ENCODE results near the gene KCNAB3.
A peak's percentile ranks its signal among the peaks of the same experiment; 100 is the strongest.
"Not testable (repeated sequence)": the region's sequence is repeated elsewhere in the genome, so short reads cannot be mapped to it uniquely, and the experiment has no call there.

The KCNAB3 gene

DNA sequence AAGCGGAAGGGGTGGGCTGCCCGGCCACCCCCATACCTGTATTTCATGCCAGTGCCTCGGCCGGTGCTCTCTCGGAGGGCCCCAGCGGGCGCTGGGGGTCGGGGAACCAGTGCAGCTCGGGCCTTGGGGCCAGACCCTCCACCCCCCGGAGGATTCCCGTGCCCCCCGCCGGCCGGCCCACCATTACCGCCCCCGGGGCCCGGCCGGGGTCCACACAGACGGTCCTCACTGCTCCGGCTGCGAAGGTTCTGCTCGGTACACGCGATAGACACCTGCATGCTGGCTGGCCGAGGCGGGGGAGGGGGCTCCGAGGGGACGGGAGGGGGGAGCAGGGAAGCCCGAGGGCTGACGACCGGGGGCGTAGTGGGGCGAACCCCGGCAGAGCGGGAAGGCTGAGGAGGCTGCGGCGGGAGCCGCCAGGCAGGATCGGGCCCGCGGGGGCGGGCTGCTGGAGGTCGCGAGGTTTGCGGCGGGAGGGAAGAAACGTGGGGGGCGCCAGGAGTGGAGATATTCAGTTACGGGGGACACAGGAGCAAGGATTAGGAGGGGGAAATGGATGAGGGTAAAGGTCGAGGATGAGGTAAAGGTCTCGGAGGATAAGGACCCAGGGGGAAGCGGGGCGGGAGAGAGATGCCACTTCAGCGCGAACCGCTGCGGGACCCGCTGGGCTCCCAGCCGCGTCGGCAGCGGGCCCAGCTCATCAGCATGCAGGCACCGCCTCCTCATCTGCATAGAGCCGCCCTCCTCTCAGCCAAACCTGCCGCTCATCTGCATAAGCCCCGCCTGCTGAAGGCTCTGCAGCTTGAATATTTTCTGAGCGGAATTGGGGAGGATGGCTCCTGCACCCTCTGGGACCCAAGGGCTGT, at the start of gene KCNAB3:
Gene KCNAB3, minus strand, starts transcription at position 699 of the 866 bp plus-strand sequence. Its CDS starts 421 bp downstream, at position 278.
- no peak for DNase-seq (ENCODE audit: low read depth)

DNA sequence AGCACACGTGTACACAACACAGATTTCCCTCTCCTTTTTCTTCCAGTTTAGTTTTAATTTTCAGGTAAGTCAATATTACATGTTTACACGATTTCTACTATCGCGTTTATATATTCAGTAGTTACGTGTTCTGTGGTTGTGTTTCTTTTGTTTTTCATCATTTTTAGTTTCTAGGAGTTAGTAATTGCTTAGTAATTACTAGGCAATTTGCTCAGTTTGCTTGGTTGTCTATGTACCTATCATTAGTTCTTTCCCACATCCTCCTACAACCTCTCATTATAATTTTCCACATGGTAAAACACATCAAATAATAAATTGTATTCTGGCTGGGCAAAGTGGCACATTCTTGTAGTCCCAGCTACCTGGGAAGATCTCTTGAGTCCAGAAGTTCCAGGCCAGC, 48.1 kb upstream of the KCNAB3 start:
- no peak for DNase-seq (ENCODE audit: low read depth)

DNA sequence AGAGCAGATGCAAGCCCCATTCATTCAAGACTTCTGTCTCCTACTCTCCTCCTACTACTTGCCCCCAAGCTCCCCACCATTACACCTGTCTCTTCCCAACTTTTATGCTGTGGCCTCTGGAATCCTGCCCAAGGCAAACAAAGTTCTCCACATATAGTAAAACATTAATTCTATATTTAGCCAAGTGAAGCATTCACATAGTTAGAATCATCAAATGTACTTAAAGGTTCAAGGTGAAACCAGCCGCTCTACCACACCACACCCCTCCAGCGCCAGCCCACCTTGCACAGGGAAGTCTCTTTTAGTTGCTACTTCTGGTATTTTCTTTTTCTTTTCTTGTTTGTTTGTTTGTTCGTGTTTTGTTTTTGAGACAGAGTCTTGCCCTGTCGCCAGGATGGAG, 47.4 kb upstream of the KCNAB3 start:
- no peak for DNase-seq (ENCODE audit: low read depth)

DNA sequence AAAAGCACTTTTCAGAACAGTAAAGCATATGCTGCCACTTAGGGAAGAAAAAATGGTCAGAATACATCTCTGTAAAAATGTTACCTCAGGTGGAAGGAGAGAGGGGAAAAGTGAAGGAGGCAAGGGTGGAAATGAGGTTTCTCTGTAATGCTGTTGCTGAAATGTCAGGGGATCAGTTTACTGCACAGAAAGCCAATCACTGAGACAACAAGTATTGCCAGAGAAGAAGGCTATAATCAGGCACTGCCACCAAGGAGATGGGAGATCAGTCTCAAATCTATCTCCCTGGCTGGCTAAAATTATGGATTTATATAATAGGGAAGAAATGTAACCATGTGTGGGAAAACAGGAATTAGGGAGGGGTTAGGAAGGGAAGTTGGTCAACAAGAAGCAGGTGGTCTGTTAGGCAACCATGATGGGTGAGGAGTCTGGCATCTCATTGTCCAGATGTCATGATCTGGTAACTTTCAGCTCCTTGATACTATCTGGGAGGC, 45.0 kb upstream of the KCNAB3 start:
- DNase-seq (ENCODE audit: low read depth), result no peak

DNA sequence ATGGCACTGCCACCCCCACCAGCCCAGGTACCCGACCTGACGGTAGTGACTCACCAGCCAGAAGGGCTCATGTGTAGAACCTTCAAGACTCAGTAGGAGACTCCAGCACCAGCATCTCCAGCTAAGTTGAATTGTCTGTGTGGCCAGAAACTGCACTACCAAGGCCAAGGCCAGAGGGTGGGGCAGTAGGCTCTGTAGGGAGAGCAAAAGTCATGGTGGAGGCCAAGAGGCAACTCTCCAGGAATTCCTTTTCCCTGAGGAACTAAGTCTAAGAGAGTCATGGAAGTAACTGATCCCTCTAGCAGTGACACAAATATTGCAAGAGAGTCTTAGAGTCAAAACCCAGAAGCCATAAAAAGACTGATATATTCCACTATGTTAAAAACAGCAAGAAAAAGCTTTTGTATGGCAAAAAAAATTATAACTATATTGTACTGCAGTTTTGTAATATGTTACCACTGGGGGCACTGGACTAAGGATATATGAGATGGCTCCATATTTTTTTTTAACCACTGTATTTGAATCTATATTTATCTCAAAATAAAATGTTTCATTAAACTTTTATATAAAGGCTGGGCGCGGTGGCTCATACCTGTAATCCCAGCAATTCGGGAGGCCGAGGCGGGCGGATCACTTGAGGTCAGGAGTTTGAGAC, 42.6 kb upstream of the KCNAB3 start:
- DNase-seq (ENCODE audit: low read depth), result no peak

DNA sequence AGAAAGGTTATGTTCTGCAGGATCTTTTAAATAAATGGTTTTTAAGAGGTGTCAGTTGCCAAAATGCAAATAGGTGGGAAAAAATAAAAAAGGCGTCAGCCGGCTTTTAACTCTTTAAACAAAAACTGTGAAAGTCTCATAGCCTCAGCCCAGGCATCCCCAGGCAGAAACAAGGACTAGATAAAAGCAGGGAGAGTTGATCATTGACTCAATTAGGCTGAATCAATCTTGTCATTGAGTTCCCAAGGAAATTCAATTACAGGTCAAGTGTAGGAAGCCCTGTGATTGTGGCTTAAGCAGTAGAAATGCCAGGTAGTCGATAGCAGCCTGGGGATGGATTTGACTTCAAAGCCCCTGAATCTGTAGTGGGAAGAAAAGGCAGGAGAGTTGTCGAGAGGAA, 42.0 kb upstream of the KCNAB3 start:
- no peak for DNase-seq (ENCODE audit: low read depth)

DNA sequence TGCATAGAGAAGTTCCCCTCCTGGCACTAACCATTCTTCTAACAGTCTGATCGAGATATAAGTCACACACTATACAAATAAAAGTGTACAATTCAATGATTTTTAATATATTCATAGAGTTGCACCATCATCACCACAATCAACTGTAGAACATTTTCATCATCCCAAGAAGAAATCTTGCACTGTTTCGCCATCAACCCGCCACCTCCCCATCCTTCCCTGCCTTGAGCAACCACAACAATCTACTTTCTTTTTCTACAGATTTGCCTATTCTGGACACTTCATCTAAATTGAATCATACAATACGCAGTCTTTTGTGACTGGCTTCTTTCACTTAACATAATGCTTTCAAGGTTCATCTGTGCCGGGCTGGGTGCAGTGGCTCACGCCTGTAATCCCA, 39.8 kb upstream of the KCNAB3 start:
- DNase-seq (ENCODE audit: low read depth), result no peak

DNA sequence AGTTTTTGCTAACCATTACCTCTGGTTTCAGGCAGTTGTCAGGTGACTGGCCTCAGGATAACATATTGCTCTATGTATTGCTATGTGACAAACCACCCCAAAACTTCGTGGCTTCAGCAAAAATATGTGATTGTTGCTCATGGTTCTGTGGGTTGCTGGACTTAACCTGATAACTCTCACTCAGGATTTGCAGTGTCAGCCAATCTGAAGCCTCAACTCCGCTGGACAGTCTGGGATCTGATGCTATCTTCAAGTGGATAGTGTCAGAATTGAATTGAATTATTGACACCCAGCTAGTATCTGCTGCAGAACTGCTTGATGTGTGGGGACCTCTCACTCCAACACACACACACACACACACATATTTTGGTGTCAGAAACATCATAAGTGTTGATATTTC, 38.1 kb upstream of the KCNAB3 start:
- no peak for DNase-seq (ENCODE audit: low read depth)

DNA sequence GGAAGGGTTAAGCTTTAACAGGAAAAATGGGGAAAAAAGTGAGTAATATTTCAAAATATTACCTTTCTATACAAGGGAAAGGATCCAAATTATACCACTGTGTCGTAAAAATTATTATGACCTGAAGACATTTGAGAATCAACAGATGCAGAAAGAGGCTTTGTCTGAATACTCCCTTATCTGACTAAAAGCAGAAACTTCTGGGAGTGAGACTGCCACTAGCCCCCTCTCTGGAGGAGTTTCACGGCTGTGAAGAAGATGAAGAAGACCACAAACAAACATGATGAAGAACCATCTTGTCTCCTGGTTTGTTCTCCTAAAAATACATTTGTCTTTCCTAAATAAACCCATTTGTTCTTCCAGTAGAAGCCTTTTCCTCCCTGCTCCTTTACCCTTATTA, 31.8 kb upstream of the KCNAB3 start:
- no peak for DNase-seq (ENCODE audit: low read depth)

DNA sequence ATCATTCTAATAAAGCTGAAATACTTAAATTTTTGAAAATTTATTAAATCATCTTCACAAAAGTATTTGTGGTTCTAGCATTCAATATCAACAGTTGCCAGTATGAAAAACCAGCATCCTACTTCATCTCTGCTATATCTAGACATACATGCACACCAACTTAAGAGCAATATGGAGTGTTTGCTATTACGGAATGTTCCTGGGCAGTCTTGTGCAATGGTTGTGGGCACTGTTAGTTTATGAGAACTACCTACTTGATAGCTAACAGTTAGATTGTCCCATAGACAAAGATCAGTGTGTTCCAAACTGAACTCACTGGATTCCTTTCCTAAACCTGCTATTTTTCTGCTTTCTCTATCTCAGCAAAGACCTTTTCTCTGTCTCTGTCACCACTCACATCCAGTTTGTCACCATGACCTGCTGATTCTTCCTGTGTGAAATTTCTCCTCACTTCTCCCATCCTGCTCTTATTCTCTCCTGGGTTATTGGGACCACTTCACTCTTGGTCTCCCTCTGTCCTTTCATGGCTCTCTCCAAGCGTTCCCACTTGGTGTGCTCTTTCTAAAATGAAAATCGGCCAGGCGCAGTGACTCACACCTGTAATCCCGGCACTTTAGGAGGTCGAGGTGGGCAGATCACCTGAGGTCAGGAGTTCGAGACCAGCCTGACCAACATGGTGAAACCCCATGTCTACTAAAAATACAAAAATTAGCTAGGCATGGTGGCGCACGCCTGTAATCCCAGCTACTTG, 30.0 kb upstream of the KCNAB3 start:
- no peak for DNase-seq (ENCODE audit: low read depth)

DNA sequence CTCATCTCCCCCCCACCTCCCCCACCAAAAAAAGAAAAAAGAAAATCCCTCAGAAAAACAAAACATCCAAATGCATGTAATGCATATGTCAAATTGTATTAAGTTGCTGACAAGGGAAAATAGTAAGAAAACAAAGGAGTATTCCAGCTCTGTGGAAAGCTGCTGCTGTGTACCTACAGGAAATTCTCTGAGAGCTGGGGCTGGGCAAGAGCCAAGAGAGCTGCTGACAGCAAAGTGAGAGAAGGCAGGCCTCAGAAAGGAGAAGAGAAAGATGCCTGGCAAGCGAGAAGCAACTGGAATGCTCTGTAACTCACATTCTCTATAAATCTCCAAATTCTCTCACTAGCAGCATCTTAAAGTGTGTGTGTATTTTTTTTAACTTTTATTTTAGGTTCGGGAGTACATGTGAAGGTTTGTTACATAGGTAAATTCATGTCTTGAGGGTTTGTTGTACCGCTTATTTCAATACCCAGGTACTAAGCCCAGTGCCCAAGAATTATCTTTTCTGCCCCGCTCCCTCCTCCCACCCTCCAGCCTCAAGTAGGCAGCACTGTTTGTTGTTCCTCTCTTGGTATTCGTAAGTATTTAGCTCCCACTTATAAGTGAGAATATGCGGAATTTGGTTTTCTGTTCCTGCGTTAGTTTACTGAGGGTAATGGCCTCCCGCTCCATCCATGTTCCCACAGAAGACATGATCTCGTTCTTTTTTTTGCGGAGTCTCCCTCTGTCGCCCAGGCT, 26.7 kb upstream of the KCNAB3 start:
- no peak for DNase-seq (ENCODE audit: low read depth)

DNA sequence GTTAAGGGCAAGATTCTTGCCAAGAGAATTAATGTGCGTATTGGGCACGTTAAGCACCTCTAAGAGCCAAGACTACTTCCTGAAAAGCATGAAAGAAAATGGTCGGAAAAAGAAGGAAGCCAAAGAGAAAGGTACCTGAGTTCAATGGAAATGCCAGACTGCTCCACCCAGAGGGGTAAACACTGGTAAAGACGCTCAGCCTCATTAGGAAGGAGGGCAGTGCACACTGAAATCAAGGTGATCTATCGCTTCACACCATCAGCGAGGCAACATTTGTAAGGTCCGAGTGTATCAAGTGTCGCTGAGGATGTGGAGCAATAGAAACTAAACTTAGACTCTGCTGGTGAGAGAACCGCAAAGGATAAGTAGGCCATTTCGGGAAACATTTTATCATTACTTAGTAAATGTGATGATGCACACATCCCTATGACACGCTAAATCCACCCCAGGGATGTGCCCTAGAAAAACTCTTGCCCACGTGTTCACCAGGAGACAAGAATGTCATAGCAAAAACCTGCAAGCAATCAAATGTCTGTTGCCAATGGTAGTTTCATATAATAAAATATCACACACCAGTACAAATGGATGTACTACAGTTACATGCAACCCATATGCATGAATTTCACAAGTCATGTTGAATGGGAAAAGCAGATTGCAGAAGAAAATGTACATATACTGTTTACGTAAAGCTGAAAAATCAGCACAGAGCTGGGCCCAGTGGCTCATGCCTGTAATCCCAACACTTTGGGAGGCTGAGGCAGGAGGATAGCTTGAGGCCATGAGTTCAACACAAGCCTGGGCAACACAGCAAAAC, 26.0 kb upstream of the KCNAB3 start:
- no peak for DNase-seq (ENCODE audit: low read depth)

DNA sequence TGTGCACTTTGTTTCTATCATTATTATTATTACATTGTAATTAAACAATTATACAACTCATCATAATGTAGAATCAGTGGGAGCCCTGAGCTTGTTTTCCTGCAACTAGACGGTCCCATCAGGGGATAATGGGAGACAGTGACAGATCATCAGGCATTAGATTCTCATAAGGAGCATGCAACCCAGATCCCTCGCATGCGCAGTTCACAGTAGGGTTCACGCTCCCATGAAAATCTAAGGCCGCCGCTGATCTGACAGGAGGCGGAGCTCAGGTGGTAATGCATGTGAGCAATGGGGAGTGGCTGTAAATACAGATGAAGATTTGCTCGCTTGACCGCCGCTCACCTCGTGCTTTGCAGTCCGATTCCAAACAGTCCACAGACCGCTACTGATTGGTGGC, 23.6 kb upstream of the KCNAB3 start:
- DNase-seq (ENCODE audit: low read depth), result not testable (repeated sequence)

DNA sequence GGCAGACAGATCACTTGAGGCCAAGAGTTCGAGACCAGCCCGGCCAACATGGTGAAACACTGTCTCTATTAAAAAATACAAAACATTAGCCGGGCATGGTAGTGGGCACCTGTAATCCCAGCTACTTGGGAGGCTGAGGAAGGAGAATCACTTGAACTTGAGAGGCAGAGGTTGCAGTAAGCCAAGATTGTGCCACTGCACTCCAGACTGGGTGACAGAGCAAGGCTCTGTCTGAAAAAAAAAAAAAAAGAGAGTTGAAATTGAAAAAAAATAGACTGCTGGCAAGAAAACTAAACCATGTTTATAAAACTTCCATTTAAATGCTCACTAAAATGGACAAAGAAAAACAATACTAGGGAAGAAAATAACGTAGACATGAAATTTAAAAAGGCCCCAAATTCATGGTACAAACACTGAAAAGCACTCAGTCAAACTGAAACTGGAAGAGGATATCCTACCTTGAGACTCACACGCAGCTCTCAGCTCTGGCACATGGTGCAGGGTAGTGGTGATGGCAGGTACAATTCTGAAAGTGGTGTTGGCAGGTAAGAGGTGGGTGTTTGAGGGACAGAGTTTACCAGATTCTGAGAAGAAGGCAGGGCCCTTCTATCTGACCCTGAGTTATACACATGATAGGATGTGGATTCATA, 21.6 kb upstream of the KCNAB3 start:
- peak; percentile 7 for DNase-seq (ENCODE audit: low read depth)

DNA sequence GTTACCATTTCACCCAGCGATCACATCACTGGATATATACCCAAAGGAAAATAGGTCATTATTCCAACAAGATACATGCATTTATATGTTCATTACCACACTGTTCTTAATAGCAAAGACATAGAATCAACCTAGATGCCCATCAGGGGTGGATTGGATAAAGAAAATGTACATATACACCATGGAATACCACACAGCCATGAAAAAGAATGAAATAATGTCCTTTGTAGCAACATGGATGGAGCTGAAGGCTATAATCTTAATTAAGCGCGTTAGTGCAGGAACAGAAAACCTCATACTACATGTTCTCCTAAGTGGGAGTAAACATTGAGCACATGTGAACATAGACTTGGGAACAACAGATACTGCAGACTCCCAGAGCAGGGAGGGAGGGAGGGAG, 20.9 kb upstream of the KCNAB3 start:
- no peak for DNase-seq (ENCODE audit: low read depth)

DNA sequence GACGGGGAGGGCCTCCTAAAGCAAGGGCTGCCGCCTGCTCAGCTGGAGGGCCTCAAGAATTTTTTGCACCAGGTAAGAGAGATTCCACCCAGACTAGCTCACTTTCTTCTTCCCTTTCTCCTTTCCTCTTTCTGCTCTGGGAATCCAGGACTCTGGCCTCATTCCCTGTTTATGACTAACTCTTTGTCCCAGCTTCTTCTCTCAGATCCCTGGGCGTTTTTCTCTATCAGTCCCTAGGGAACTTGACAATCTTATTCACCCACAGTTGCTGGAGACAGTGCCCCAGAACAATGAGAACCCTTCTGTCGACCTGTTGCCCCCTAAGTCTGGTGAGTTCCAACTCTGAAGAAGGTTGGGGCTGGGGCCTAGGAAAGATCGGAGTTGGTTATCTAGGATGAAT, 18.0 kb upstream of the KCNAB3 start:
- no peak for DNase-seq (ENCODE audit: low read depth)

DNA sequence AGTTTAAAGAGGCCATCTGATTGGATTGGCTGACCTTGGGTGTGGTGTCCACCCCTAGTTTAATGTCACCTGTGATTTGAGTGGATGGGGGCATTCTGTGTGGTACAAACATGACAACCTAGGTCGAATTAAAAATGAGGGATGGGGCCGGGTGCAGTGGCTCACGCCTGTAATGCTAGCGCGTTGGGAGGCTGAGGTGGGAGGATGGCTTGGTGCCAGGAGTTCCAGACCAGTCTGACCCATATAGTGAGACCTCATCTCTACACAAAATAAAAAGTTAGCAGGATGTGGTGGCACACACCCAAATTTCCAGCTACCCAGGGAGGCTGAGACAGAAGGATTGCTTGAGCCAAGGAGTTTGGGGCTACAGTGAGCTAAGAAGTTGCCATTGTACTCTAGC, 16.8 kb upstream of the KCNAB3 start:
- no peak for DNase-seq (ENCODE audit: low read depth)

DNA sequence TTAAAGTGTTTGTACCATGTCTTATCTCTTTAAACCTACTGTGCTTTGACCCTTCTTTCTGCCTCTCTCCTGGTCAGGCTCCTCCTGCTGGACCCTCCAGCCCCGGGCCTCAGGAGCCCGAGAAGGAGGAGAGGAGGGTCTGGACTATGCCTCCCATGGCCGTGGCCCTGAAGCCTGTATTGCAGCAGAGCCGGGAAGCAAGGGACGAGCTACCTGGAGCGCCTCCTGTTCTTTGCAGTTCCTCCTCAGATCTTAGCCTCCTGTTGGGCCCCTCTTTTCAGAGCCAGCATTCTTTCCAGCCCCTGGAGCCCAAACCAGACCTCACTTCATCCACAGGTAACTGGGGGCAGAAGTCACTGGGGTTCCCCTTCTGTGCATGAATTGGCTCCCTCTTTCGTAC, 16.0 kb upstream of the KCNAB3 start:
- no peak for DNase-seq (ENCODE audit: low read depth)

DNA sequence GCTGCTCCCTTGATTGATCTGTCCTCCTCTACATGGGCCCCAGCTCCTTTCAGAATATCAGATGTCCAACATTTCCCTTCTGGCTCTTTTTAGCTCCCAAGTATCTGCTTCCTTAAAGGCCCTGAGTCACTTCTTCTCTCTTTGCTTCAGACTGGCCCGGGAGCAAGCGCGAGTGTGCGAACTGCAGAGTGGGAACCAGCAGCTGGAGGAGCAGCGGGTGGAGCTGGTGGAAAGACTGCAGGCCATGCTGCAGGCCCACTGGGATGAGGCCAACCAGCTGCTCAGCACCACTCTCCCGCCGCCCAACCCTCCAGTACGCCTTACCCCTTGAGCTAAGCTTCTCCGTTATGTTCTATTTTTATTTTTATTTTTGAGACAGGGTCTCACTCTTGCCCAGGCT, 14.7 kb upstream of the KCNAB3 start:
- DNase-seq (ENCODE audit: low read depth), result no peak

DNA sequence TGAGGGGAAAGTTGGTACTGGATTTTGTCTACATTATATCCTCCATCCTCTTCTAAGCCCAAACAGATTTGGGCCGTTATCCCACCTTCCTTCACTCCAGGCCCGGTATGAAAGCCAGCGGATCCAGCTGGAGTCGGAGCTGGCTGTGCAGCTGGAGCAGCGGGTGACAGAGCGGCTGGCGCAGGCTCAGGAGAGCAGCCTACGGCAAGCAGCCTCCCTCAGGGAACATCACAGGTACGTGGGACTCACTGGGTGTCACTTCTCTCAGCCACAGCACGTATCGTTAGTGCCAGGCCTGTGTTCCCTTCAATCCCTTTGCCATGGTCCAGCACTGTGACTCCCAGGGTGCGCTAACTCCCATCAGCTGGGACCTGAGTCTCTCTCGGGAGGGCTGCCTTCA, 13.6 kb upstream of the KCNAB3 start:
- no peak for DNase-seq (ENCODE audit: low read depth)

DNA sequence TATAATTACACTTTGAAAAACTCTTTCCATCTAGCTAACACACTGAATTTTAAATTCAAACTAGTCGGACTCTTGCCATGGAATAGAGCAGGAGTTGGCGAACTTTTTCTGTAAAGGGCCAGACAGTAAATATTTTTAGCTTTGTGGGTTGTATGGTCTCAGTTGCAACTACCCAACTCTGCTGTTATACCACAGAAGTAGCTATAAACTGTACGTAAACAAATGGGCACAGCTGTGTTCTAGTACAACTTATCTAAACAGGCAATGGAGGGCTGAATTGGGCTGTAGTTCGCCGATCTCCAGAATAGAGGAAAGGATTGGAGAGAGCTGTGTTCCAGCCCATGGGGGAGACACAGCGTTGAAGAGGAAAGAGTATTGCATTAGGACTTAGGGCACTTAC, 11.1 kb upstream of the KCNAB3 start:
- no peak for DNase-seq (ENCODE audit: low read depth)

All from stimulated activated CD8-positive, alpha-beta memory T cell treated with anti-CD3 and anti-CD28 coated beads, Interleukin-4, amount 100 ng/mL, for 24 hours (primary cell).